ENCODE data around the gene DESI2.

The DESI2 gene

DNA sequence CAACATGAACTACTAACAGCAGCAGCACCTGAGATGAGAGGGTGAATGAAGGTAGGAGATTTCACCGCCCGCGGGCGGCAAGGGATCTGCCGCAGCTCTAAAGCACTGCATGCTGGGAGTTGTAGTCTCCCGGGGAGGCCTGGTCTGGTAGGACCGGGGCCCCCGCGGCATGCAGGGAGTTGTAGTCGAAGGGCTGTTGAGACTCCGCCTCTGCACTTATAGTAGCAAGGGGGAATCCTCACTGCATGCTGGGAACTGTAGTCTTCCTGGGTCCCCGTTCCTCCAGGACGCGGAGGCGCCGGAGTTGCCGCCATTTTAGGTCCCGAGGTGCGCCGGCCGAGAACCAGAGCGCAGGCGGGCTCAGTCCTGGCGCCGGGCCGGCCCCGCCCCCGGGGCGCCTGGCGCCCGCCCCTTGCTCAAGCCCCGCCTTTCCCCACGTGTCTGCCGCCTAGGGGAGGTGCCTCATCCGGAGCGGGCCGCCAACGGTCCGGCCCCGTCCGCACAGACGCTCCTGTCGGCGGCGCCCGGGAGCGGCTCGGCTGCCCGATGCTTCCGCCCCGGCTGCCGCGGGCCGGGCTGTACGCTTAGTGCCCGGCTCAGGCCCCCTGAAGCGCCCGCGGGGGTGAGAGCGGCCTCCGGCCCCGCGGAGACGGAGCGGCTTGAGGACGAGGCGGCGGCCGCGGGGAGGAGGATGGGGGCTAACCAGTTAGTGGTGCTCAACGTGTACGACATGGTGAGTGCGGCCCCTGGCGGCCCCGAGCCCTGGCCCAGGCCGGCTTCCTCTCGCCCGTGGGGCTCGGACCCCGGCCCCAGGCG is at the start of gene DESI2:
Gene DESI2 (plus strand): TSS at position 504 of the 816 bp plus-strand sequence. CDS start 188 bp downstream, at position 692.
- peak; percentile 92 for DNase-seq (ENCODE audit: low read depth)

DNA sequence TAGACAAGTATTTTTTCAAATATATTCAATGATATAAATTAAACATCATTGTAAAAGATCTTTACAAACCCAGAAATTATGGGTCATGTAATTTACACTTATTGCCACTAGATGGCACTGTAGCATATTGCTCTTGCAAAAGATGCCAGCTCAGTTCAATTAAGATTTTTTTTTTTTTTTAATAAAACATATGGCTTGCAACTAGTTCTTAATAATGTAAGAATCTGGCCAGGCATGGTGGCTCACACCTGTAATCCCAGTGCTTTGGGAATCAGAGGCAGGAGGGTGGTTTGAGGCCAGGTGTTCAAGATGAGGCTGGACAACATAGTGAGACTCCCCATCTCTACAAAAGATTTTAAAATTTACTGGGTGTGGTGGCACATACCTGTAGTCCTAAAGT is 49.4 kb upstream of the DESI2 start:
- DNase-seq (ENCODE audit: low read depth), result no peak

GRCh38 chr1:244605835-244606370 is 47.0 kb upstream of the DESI2 start:
- no peak for DNase-seq (ENCODE audit: low read depth)

DNA sequence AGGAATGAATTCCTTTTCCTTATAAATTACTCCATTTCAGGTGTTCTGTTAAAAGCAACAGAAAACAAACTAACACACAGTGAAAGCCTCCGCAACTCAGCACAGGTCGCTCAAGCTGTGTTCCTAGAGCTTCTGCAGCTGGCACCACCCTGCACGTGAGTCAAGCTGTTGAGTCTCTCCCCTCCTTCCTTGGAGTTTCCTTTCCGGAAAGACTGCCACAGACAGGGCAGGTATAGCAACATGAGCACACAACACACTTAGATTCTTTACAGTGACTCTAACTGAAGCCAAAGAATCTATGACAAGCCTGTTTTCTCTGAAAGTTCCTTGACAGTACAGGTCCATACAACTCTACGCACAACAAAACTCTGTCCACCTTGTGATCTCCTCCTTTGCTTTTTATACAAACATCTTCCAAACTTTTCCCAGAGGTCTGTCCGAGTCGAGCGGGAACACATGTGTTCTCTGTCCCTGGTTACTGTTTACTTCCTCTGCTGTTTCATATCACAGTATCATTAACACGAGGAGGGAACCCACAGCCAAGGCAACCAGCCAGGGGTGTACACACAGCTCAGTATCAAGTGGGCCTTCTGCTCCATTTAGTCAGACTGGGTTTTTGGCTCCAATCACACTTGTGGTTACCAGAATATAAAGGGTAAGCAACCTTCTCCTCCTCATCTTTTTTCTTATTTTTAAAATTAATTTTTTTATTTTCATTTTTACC is 38.7 kb upstream of the DESI2 start:
- DNase-seq (ENCODE audit: low read depth), result no peak

GRCh38 chr1:244614879-244615278 is 38.0 kb upstream of the DESI2 start:
- DNase-seq (ENCODE audit: low read depth), result no peak

DNA sequence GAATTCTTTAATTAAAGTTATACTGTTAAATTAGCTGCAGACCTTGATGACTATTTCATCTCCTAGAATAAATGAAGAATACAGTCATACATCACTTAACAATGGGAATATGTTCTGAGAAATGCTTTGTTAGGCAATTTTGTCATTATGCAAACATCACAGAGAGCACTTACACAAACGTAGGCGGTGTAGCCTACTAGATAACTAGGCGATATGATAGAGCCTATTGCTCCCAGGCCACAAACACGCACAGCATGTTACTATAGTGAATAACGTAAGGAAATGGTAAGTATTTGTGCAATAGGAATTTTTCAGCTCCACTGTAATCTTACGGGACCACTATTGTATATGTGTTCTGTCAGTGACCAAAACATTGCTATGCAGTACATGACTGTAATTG is 37.6 kb upstream of the DESI2 start:
- no peak for DNase-seq (ENCODE audit: low read depth)

DNA sequence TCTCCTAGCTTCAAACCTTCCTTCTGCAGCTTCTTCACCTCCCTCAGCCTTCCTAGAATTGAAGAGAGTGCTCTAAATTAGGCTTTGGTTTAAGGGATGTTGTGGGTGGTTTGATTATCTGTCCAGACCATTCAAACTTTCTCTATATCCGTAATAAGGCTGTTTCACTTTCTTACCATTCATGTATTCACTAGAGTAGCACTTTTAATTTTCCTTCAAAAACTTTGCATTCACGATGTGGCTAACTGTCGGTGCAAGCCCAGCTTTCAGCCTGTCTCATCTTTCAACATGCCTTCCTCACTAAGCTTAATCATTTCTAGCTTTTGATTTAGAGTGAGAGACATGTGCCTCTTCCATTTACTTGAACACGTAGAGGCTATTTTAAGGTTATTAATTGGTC is 26.2 kb upstream of the DESI2 start:
- DNase-seq (ENCODE audit: low read depth), result no peak

DNA sequence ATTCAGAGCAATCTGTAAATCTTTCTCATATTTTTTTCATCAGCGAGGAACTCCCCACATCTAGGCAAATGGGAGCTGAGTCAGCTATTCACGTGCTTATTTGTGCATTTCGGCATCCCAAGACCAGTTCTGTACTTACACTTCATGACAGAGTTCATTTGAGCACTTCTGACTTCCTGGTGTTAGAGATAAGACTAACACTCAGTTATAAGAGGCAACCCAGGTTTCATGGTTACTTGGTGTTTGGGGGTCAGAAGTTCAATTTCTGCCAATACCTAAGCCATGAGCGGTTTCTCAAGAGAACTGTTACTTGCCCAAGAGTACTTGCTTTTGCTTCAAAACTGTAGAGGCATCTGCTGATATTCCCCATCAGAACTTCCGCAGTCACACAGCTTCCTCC is 24.1 kb upstream of the DESI2 start:
- no peak for DNase-seq (ENCODE audit: low read depth)

GRCh38 chr1:244633140-244633539 is 19.8 kb upstream of the DESI2 start:
- DNase-seq (ENCODE audit: low read depth), result no peak

DNA sequence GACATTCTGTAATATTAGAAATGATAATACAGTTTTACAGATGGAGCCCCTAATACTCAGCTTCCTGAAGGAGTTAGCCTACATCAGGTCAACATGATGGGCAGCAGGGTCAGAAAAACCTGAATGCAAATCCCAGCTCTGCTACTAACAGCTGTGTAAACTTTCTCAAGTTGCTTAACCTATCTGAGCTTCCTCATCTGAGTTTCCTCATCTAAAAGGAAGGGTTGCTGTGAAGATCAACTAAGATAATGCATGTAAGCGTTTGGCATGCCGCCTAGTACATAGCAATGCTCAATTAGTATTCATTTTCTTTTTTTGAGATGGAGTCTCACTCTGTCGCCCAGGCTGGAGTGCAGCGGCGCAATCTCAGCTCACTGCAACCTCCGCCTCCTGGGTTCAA is 18.4 kb upstream of the DESI2 start:
- DNase-seq (ENCODE audit: low read depth), result no peak

GRCh38 chr1:244636488-244637259 is 16.3 kb upstream of the DESI2 start:
- DNase-seq (ENCODE audit: low read depth), result no peak

DNA sequence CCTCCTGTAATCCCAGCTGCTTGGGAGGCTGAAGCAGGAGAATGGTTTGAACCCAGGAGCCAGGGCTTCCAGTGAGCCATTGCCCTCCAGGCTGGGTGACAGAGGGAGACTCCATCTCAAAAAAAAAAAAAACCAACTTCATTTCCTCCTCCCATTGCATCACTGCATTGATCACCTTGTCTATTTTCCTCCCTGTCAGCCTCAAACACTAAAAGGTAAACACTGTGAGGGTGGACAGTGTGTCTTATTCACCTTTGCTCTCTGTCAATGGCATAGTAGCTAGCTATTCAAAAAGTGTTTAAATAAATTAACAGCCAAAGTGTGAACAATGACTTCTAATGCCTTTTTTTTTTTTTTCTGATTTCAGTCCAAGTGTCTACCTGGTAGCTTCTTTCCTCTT is 13.4 kb upstream of the DESI2 start:
- no peak for DNase-seq (ENCODE audit: low read depth)

- DNase-seq (ENCODE audit: low read depth), result no peak
Measured at GRCh38 chr1:244640917-244641316, 12.0 kb upstream of the DESI2 start.

DNA sequence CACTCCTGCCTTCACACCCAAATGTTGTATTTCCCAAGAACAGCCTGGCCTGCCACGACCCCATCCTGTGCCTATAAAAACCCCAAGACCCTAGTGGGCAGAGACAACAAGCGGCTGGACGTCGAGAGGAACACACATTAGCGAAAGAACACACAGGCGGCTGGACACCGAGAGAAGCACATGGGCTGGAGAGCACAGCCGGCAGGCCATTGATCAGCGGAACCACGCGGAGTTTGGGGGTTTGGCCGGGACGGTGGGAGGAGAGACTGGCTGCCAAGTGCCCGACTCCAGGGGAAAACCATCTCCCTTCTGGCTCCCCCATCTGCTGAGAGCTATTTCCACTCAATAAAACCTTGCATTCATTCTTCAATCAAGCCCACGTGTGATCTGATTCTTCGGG is 10.4 kb upstream of the DESI2 start:
- no peak for DNase-seq (ENCODE audit: low read depth)

- DNase-seq (ENCODE audit: low read depth), result no peak
Measured at GRCh38 chr1:244642988-244643387, 9.9 kb upstream of the DESI2 start.

DNA sequence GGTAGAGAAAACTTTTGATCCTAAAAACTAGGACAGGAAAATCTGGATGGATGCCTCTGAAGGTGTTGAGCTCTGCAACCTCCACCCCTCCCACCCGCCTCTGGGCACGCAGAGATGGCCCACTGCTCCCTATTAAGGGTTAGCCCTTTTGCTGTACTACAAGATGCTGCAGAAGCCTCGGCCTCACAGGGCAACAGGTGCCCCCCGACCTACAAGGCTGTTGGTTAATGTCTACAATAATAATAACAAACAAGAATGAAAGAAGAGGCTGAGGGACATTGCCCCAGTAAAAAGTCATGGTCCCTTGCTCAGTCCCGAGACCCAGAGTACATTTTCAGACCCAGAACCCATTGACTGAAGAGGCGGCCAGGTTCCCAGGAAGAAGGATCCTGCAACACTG is 7.5 kb upstream of the DESI2 start:
- DNase-seq (ENCODE audit: low read depth), result no peak

DNA sequence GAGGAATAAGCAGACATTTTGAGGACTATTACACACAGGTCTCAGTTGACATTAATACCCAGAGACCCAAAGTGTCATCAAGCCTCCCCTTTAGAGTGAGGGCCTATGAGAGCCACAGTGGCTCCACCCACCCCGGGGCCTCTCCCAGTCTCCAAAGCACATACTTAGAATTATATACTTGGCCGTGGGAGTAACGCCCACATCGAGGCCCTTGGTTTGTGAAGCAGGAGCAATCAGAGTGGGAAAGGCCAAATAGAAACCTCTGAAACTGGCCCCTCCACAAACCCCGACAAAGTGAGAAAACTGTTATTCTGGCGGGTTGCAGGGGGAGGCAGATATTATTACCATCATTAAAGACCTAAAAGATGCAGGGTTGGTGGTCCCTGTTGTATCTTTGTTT is 7.0 kb upstream of the DESI2 start:
- no peak for DNase-seq (ENCODE audit: low read depth)

DNA sequence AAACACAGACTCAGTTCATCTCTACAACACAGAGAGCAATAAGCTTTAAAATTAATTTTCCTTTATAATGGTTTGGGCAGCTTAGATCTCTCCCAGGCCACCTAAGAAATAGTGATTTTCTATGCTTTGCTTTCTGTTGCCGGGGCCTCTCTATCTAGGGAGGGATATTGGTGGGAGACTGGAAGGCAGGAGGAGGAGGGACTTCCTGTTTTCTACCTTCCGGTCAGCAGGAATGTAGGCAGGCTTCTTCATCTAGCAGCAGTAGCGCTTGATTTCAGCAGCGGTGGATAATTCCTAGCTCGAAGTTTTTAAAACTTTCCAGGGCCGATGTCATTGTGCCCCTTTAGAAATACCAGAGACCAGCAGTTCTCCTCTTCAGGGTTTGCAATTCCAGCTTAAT is 5.1 kb upstream of the DESI2 start:
- DNase-seq (ENCODE audit: low read depth), result no peak

DNA sequence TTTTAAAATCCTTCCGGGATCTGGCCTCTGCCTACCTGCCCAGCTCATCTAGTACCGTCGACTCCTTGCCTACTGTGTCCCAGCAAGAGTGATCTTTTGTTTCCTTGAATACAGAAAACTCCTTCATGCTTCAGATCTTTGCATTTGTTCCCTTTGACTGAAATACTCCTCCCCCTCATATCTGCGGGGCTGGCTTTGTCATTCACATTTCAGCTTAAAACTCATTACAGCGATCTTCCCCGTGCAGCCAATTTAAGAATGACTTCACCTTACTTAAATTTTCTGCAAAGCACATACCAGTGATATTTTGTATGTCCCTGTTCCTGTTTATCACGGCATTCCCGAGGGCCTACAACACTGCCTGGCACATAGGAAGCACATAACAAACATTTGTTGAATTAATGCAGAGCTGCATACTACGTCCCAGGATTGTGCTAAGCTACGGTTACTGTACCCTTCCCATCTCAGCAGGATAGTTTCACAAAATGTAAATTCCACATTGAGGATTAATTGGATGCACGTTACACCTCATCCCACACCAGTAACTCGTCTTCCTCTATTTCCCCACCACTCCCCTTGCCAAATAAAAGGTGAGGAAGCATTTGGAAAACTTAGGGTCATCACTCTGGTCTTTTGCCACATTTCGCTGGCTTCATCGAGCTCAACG is 837 bp upstream of the DESI2 start:
- DNase-seq (ENCODE audit: low read depth), result no peak

DNA sequence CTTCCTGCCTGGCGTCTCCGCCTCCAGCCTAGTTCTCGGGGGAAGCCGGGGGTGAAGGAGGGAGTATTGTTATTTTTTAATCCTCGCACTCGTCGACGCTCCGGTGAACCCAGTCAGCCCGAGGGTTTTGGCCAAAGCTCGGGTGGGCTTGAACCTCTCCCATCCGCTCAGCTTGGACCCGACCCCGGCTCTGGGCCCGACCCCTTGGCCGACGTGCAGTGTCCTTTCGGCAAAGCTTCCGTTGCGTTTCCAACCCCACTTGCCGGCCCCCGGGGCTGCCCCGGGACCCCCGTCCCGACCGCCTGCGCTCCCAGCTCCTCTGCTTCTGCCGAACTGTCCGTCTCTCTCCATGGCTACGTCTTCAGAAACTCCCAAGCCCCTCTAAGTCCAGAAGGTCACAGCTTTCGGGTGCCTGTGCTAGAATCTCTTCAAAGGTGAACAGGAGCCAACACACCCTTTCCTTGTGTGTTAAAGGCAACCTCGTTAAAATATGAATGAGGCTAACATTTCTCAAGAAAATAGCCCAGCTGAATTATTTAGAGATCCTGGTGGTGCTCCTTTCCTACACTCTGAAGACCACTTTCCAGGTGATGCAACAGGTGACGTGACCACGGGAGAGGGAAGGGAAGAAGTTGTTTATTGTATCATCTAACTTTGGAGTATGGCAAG is 647 bp downstream of the DESI2 start:
- DNase-seq (ENCODE audit: low read depth), result no peak

All from stimulated activated CD8-positive, alpha-beta memory T cell treated with anti-CD3 and anti-CD28 coated beads, Interleukin-7, amount 100 ng/mL, for 24 hours (primary cell).